Upper lobe of left lung (tissue), 6 donors: ENCODE data around the gene FLNC. TPM values are rescaled to one million over a fixed set of nuclear protein-coding genes. Genes with fewer than 3 reads are reported as not detected.

Experiments
- ATAC-seq, 2 donors: fragments of 200-7000 bp; cut with Tn5 transposase; one replicate each; pipeline ENCODE4 v1.9.1; 2022; ENCODE audit warnings: mild to moderate bottlenecking in 2 of 2, moderate library complexity in 2 of 2; ENCODE audit not compliant: low FRiP score in 2 of 2
- DNase-seq, 2 donors: peaks; one replicate each; pipeline ENCODE4 v3.0.0-alpha.2; 2019 to 2020
- H3K27ac ChIP-seq, 4 donors: fragments of 200-600 bp; sonication (generic); one replicate each; pipeline ENCODE4 v1.5.1; 2016 to 2019
- H3K27me3 ChIP-seq, 4 donors: fragments of 200-600 bp; sonication (generic); one replicate each; pipeline ENCODE4 v1.5.1; 2017 to 2019
- H3K36me3 ChIP-seq, 4 donors: fragments of 200-600 bp; sonication (generic); one replicate each; pipeline ENCODE4 v1.5.1; 2016 to 2019
- H3K4me1 ChIP-seq, 4 donors: fragments of 200-600 bp; sonication (generic); one replicate each; pipeline ENCODE4 v1.5.1; 2018 to 2019
- H3K4me3 ChIP-seq, 4 donors: fragments of 200-600 bp; sonication (generic); one replicate each; pipeline ENCODE4 v1.5.1; 2017 to 2019; ENCODE audit warnings: mild to moderate bottlenecking in 2 of 4, moderate library complexity in 1 of 4
- H3K9me3 ChIP-seq, 4 donors: fragments of 200-600 bp; sonication (generic); one replicate each; pipeline ENCODE4 v1.5.1; 2018 to 2019
- EP300 ChIP-seq, 4 donors: sonication (generic); formaldehyde crosslinking; IDR thresholded peaks; one replicate each; pipeline ENCODE4 v1.5.1; 2017; ENCODE audit warnings: antibody characterized with exemption in 4 of 4, control low read depth in 2 of 4
- POLR2A ChIP-seq, 4 donors: fragments of 450-650 bp; IDR thresholded peaks; one replicate each; pipeline ENCODE4 v1.5.1; 2016 to 2017; ENCODE audit warnings: antibody characterized with exemption in 4 of 4, mild to moderate bottlenecking in 2 of 4
- POLR2AphosphoS5 ChIP-seq, 2 donors: sonication (generic); formaldehyde crosslinking; IDR thresholded peaks; one replicate each; pipeline ENCODE4 v1.5.1; 2017; ENCODE audit warnings: antibody characterized with exemption in 2 of 2
- WGBS, 2 donors: methylation state at CpG; one replicate each; pipeline ENCODE4 v1.1.5; 2017 to 2018; 5-methylcytosine and 5-hydroxymethylcytosine counted together
- total RNA-seq, 6 donors: library from RNA; depleted of rRNA in 4 of 6; stranded (reverse); fragments of >200 nt in 4 of 6; gene quantifications; one replicate each; pipeline versions ENCODE4 v1.1.0 to v1.2.1, GENCODE V29; 2016 to 2021
- TF ChIP-seq, protein P1 (sequence below), 6 experiments: fragments of 450-650 bp in 4 of 6; fragments of 200-600 bp in 2 of 6; sonication (generic) in 2 of 6; IDR thresholded peaks; one replicate each; pipeline ENCODE4 v1.5.1; 2016 to 2019; ENCODE audit warnings: antibody characterized with exemption in 6 of 6
- donor health status: DM: no; HTN: no; CAD: no; lungs with moderate emphysema.
- donor health status: DM: no; HTN: yes; CAD: no; lungs with severe emphysema.

The FLNC gene
- total RNA-seq, 6 donors from 2014 or later, result 2.1 to 19.6 (median 4.9) TPM

GRCh38 chr7:128872394-128872824, 42.2 kb downstream of the FLNC start:
- H3K4me3 ChIP-seq, result no peak overlapping the region
- TF ChIP-seq, protein P1, sequence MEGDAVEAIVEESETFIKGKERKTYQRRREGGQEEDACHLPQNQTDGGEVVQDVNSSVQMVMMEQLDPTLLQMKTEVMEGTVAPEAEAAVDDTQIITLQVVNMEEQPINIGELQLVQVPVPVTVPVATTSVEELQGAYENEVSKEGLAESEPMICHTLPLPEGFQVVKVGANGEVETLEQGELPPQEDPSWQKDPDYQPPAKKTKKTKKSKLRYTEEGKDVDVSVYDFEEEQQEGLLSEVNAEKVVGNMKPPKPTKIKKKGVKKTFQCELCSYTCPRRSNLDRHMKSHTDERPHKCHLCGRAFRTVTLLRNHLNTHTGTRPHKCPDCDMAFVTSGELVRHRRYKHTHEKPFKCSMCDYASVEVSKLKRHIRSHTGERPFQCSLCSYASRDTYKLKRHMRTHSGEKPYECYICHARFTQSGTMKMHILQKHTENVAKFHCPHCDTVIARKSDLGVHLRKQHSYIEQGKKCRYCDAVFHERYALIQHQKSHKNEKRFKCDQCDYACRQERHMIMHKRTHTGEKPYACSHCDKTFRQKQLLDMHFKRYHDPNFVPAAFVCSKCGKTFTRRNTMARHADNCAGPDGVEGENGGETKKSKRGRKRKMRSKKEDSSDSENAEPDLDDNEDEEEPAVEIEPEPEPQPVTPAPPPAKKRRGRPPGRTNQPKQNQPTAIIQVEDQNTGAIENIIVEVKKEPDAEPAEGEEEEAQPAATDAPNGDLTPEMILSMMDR (IDR thresholded peaks at IDR 0.05), result no peak
- no peak for TF ChIP-seq POLR2A (IDR thresholded peaks at IDR 0.05)
- no peak for TF ChIP-seq EP300 (IDR thresholded peaks at IDR 0.05)
- TF ChIP-seq POLR2AphosphoS5 (IDR thresholded peaks at IDR 0.05), result no peak
- DNase-seq, result peak in 1 of 2 donors; percentile 45
- peaks cover 17 to 22% (median 18%) of the 10 kb centered on the region in 4 donors for H3K4me1 ChIP-seq
- H3K27ac ChIP-seq, result no peak overlapping the region
- H3K9me3 ChIP-seq, result no peaks in the 10 kb centered on the region
- peaks cover 0 to 14% (median 3%) of the 10 kb centered on the region in 4 donors for H3K27me3 ChIP-seq
- no peaks in the 10 kb centered on the region for H3K36me3 ChIP-seq
- ATAC-seq, result no peak
- WGBS, 2 donors, result 79 to 80% methylated on average over 4 to 13 of the region's 13 CpGs

DNA sequence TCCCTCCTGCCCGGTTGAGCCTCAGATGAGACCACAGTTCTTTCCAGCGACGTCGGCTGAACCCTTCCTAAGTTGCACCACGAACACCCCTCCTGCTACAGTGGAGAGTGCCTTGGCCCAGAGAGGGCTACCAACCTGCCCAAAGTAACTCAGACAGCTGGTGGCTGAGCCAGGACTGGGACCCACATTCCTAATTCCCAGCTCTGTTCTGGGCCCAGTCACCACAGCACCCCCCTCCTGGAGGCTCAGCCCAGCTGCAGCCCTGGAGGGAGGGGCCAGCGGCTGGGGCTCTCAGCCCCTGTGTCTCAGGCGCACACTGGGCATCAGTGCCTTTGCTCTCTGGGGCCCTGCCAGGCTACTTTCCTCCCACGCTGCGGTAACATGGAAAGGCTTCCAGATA, 43.0 kb downstream of the FLNC start:
- Histone ChIP-seq H3K36me3 (no peaks in the 10 kb centered on the region), H3K4me3 (no peak overlapping the region), H3K4me1 (peaks cover 17 to 20% (median 18%) of the 10 kb centered on the region in 4 donors), H3K9me3 (no peaks in the 10 kb centered on the region), H3K27ac (no peak overlapping the region), H3K27me3 (peaks cover 0 to 14% (median 3%) of the 10 kb centered on the region in 4 donors)
- WGBS, 2 donors, result 81% methylated on average over 8 to 9 of the region's 9 CpGs
- TF ChIP-seq, protein P1 (IDR thresholded peaks at IDR 0.05), result no peak
- no peak for TF ChIP-seq EP300 (IDR thresholded peaks at IDR 0.05)
- TF ChIP-seq POLR2AphosphoS5 (IDR thresholded peaks at IDR 0.05), result no peak
- no peak for TF ChIP-seq POLR2A (IDR thresholded peaks at IDR 0.05)
- ATAC-seq, result no peak
- peak in 1 of 2 donors; percentile 43 for DNase-seq

DNA sequence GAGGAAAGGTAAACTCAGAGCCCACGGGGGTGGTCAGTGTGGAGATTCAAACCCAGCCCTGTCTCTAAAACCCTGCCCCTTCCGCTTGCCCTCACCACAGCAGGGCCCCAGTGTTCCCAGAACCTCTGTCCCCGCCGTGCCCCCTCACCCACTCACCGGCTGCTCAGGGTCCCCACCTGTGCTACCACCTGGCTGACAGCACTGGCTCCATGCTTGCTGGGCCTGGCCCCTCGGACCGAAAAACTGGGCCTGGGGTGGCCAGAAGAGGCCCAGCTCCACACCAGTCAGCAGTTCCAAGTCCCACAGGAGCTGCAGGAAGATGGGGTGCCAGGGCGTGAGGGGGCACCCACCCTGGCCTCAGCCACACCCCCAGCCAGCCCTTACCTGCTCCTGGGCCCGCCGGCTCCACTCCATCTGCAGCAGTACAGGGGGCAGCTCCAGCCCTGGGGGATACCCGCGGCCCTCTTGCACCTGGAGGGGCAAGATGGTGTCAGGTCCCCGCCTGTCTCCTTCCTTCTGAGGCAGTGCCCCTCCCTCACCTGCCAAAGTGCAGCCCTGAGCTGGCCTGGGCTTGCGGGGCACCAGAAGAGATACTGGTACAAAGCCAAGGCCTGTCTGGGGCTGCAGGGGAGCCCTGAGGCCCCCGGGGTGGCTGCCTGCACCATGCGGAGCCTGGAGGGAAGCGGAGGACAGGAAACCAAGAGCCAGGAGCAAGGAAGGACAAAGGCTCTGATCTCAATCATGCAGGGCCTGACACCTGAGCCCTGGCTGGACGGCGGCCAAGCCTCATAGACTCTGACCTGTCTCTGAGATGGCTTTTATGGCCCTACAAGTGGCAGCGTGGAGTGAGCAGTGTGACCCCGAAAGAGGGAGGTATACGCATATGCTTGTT, 44.2 kb downstream of the FLNC start:
- Histone ChIP-seq H3K4me3 (no peak overlapping the region), H3K9me3 (no peaks in the 10 kb centered on the region), H3K27ac (no peak overlapping the region), H3K36me3 (no peaks in the 10 kb centered on the region), H3K27me3 (peaks cover 0 to 12% (median 3%) of the 10 kb centered on the region in 4 donors), H3K4me1 (peaks cover 6 to 9% (median 7%) of the 10 kb centered on the region in 4 donors)
- DNase-seq (peak in 1 of 2 donors; percentile 72), ATAC-seq (no peak)
- 78 to 79% methylated on average over 13 to 22 of the region's 22 CpGs for WGBS, 2 donors
- TF ChIP-seq POLR2A (IDR thresholded peaks at IDR 0.05), result no peak
- no peak for TF ChIP-seq POLR2AphosphoS5 (IDR thresholded peaks at IDR 0.05)
- TF ChIP-seq, protein P1 (IDR thresholded peaks at IDR 0.05), result no peak
- no peak for TF ChIP-seq EP300 (IDR thresholded peaks at IDR 0.05)

DNA sequence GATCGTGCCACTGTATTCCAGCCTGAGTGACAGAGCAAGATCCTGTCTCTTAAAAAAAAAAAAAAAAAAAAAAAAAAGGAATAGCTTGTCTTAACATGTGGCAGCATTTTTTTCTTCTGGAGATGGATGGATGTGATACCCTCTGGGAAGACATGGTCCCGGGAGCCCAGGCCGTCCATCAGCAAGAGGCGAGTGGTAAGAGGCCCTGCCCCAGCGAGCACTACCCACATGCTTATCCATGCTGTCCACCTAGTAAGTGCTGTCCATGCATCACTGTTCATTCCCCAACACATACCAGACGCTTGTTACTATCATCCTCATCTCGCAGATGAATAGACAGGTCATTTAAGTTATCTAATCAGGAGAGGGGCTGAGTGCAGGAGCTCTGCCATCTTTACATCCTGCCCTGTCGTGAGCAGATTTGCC, 45.3 kb downstream of the FLNC start:
- Histone ChIP-seq H3K4me1 (no peaks in the 10 kb centered on the region), H3K27ac (no peak overlapping the region), H3K36me3 (no peaks in the 10 kb centered on the region), H3K4me3 (no peak overlapping the region), H3K9me3 (no peaks in the 10 kb centered on the region), H3K27me3 (peaks cover 0 to 5% (median 0%) of the 10 kb centered on the region in 4 donors)
- ATAC-seq, result no peak
- TF ChIP-seq, protein P1 (IDR thresholded peaks at IDR 0.05), result no peak
- no peak for TF ChIP-seq POLR2AphosphoS5 (IDR thresholded peaks at IDR 0.05)
- TF ChIP-seq EP300 (IDR thresholded peaks at IDR 0.05), result no peak
- TF ChIP-seq POLR2A (IDR thresholded peaks at IDR 0.05), result no peak
- no peak for DNase-seq
- 71 to 85% methylated on average over 8 of the region's 8 CpGs for WGBS, 2 donors
